GM12874 (cell line): ENCODE results near the gene CROCC.

Experiments used
- TF ChIP-seq, protein P1 (sequence below): IDR thresholded peaks from 2 replicates; pipeline ENCODE4 v1.5.1; 2011; ENCODE audit warnings: low read depth, mild to moderate bottlenecking, control low read depth, low read length, moderate library complexity; ENCODE audit not compliant: insufficient read depth

CROCC gene

GRCh38 chr1:16900751-16901150, 21.0 kb upstream of the CROCC start:
- TF ChIP-seq, protein P1, sequence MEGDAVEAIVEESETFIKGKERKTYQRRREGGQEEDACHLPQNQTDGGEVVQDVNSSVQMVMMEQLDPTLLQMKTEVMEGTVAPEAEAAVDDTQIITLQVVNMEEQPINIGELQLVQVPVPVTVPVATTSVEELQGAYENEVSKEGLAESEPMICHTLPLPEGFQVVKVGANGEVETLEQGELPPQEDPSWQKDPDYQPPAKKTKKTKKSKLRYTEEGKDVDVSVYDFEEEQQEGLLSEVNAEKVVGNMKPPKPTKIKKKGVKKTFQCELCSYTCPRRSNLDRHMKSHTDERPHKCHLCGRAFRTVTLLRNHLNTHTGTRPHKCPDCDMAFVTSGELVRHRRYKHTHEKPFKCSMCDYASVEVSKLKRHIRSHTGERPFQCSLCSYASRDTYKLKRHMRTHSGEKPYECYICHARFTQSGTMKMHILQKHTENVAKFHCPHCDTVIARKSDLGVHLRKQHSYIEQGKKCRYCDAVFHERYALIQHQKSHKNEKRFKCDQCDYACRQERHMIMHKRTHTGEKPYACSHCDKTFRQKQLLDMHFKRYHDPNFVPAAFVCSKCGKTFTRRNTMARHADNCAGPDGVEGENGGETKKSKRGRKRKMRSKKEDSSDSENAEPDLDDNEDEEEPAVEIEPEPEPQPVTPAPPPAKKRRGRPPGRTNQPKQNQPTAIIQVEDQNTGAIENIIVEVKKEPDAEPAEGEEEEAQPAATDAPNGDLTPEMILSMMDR = peak; percentile 25; the same call in 1 of the 2 replicates

DNA sequence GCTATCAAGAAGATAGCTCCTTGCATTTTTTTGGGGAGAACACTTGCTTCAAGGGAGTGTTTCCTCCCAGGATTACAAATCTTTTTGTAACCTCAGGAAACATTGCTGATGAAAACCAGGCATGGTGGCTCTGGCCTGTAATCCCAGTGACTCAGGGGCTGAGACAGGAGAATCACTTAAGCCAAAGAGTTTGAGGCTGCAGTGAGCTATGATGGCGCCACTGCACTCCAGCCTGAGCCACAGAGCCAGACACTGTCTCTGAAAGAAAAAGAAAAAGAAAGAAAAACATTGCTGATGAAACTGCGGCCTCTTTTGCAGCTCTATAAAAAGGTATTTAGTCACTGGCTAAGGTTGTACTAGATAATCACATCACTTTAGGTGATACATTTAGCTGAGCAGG, 18.7 kb upstream of the CROCC start:
- TF ChIP-seq, protein P1 = no peak

- TF ChIP-seq, protein P1 = no peak
These were observed 18.3 kb upstream of the CROCC start for GRCh38 chr1:16903458-16903796.

- TF ChIP-seq, protein P1 = no peak
These were observed 17.1 kb upstream of the CROCC start for GRCh38 chr1:16904560-16905109.

GRCh38 chr1:16905110-16905867, 16.4 kb upstream of the CROCC start:
- TF ChIP-seq, protein P1 = no peak

GRCh38 chr1:16905868-16906702, 15.6 kb upstream of the CROCC start:
- TF ChIP-seq, protein P1 = no peak

- TF ChIP-seq, protein P1 = no peak
These were observed 14.9 kb upstream of the CROCC start for GRCh38 chr1:16906873-16907272.
